HG03139 (cell line): ENCODE data around the gene SNED1.

Experiments
- ATAC-seq: cut with Tn5 transposase; IDR thresholded peaks from one replicate; pipeline ENCODE4 v1.9.1; 2021; ENCODE audit not compliant: unreplicated experiment

Gene SNED1

GRCh38 chr2:240959941-240960308, 38.5 kb upstream of the SNED1 start:
- no peak for ATAC-seq

- ATAC-seq, result no peak
These were observed 38.0 kb upstream of the SNED1 start for GRCh38 chr2:240960309-240960970.

- no peak for ATAC-seq
These were observed 37.2 kb upstream of the SNED1 start for GRCh38 chr2:240960971-240961876.

- no peak for ATAC-seq
These were observed 36.5 kb upstream of the SNED1 start for GRCh38 chr2:240961910-240962299.

GRCh38 chr2:240962300-240963064, 35.9 kb upstream of the SNED1 start:
- no peak for ATAC-seq

GRCh38 chr2:240963065-240963867, 35.2 kb upstream of the SNED1 start:
- no peak for ATAC-seq

GRCh38 chr2:240963868-240964703, 34.3 kb upstream of the SNED1 start:
- no peak for ATAC-seq

GRCh38 chr2:240964704-240965295, 33.6 kb upstream of the SNED1 start:
- no peak for ATAC-seq

- no peak for ATAC-seq
These were observed 33.0 kb upstream of the SNED1 start for GRCh38 chr2:240965296-240965904.

GRCh38 chr2:240965905-240966456, 32.4 kb upstream of the SNED1 start:
- ATAC-seq, result no peak

- ATAC-seq, result no peak
These were observed 31.9 kb upstream of the SNED1 start for GRCh38 chr2:240966457-240966905.

GRCh38 chr2:240966906-240967680, 31.3 kb upstream of the SNED1 start:
- ATAC-seq, result no peak

- ATAC-seq, result no peak
These were observed 30.5 kb upstream of the SNED1 start for GRCh38 chr2:240967681-240968621.

- no peak for ATAC-seq
These were observed 29.4 kb upstream of the SNED1 start for GRCh38 chr2:240968731-240969624.

GRCh38 chr2:240970104-240970503, 28.3 kb upstream of the SNED1 start:
- ATAC-seq, result no peak

GRCh38 chr2:240970816-240971215, 27.6 kb upstream of the SNED1 start:
- ATAC-seq, result no peak
